ENCODE measurements around the gene EVX2.

DNA sequence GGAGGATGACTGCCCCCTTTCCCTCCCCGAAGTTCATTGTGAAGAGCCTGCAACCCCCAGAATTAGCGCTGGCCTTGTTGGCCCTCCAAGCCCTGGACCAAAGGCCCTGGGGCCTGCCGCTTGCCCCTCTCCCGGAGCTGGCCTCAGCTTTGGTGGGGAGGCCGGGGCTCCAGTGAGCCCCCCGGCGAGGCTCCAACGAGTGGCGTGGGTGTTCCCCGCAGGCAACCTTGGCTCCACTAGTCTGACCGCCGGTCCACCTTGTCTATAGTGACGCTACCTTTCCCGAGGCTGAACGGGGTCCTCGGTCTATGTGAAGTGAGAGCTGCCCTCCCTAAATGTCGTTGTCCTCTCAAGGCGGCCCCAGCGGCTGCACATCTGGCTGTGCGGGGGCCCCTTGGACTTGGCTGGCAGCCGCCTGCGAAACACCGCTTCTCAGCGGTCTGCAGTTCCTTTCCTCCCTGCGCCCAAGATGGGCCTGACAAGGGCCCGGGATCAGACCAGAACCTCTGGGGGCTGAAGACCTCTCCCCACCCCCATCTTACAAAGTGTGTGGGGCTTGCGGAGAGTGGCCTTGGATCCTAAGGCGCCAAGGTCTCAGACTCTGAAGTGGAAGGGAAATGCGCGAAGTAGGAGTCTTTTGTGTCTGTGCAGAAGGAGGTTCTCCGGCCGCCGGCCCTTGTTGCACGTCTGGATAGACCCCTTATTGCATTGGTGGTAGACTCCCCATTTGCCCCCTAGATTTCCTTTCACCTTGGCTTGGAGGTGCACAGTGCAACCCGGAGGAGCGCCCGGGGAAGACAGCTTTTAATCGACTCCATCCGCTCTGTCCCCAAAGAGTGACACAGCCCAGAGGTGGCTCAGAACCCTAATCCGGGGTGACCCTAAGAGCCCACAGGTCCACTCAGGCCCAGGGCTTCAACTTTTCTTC is 28.9 kb upstream of the EVX2 start:
- TF ChIP-seq, protein P1, sequence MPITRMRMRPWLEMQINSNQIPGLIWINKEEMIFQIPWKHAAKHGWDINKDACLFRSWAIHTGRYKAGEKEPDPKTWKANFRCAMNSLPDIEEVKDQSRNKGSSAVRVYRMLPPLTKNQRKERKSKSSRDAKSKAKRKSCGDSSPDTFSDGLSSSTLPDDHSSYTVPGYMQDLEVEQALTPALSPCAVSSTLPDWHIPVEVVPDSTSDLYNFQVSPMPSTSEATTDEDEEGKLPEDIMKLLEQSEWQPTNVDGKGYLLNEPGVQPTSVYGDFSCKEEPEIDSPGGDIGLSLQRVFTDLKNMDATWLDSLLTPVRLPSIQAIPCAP (CRISPR knock-in tag; IDR thresholded peaks at IDR 0.05), result no peak
- TF ChIP-seq, protein P2, sequence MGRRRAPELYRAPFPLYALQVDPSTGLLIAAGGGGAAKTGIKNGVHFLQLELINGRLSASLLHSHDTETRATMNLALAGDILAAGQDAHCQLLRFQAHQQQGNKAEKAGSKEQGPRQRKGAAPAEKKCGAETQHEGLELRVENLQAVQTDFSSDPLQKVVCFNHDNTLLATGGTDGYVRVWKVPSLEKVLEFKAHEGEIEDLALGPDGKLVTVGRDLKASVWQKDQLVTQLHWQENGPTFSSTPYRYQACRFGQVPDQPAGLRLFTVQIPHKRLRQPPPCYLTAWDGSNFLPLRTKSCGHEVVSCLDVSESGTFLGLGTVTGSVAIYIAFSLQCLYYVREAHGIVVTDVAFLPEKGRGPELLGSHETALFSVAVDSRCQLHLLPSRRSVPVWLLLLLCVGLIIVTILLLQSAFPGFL (CRISPR knock-in tag; IDR thresholded peaks at IDR 0.05; ENCODE audit: borderline replicate concordance), result no peak
- TF ChIP-seq, protein P3, sequence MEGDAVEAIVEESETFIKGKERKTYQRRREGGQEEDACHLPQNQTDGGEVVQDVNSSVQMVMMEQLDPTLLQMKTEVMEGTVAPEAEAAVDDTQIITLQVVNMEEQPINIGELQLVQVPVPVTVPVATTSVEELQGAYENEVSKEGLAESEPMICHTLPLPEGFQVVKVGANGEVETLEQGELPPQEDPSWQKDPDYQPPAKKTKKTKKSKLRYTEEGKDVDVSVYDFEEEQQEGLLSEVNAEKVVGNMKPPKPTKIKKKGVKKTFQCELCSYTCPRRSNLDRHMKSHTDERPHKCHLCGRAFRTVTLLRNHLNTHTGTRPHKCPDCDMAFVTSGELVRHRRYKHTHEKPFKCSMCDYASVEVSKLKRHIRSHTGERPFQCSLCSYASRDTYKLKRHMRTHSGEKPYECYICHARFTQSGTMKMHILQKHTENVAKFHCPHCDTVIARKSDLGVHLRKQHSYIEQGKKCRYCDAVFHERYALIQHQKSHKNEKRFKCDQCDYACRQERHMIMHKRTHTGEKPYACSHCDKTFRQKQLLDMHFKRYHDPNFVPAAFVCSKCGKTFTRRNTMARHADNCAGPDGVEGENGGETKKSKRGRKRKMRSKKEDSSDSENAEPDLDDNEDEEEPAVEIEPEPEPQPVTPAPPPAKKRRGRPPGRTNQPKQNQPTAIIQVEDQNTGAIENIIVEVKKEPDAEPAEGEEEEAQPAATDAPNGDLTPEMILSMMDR (IDR thresholded peaks at IDR 0.05), result no peak
- TF ChIP-seq GRHL2 (CRISPR knock-in tag; IDR thresholded peaks at IDR 0.05; ENCODE audit: insufficient replicate concordance, severe bottlenecking), result no peak
- TF ChIP-seq IRF2 (CRISPR knock-in tag; IDR thresholded peaks at IDR 0.05; ENCODE audit: borderline replicate concordance, low read depth), result no peak
- TF ChIP-seq, protein P4, sequence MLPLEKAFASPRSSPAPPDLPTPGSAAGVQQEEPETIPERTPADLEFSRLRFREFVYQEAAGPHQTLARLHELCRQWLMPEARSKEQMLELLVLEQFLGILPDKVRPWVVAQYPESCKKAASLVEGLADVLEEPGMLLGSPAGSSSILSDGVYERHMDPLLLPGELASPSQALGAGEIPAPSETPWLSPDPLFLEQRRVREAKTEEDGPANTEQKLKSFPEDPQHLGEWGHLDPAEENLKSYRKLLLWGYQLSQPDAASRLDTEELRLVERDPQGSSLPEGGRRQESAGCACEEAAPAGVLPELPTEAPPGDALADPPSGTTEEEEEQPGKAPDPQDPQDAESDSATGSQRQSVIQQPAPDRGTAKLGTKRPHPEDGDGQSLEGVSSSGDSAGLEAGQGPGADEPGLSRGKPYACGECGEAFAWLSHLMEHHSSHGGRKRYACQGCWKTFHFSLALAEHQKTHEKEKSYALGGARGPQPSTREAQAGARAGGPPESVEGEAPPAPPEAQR (CRISPR knock-in tag; IDR thresholded peaks at IDR 0.05), result no peak
- no peak for TF ChIP-seq TEAD4 (CRISPR knock-in tag; IDR thresholded peaks at IDR 0.05)
- no peak for TF ChIP-seq RELA (CRISPR knock-in tag; IDR thresholded peaks at IDR 0.05; ENCODE audit: borderline replicate concordance)
- TF ChIP-seq SP1 (CRISPR knock-in tag; conservative IDR thresholded peaks at IDR 0.05), result no peak

Measured in WTC11 (cell line).